Kidney epithelial cell (primary cell): Measurements from ENCODE around the gene ILF3. TPM values are rescaled to one million over a fixed set of nuclear protein-coding genes. Genes with fewer than 3 reads are reported as not detected.

ENCODE experiments used
- DNase-seq: peaks from one replicate; pipeline ENCODE4 v3.0.0-alpha.2; 2010; ENCODE audit warnings: low read depth
- H3K27me3 ChIP-seq: 2 replicates; pipeline ENCODE4 v1.6.0; 2011; ENCODE audit warnings: low read length; ENCODE audit not compliant: control insufficient read depth, insufficient read depth
- H3K36me3 ChIP-seq: 2 replicates; pipeline ENCODE4 v1.5.1; 2011; ENCODE audit warnings: low read length; ENCODE audit not compliant: control insufficient read depth, insufficient read depth
- H3K4me3 ChIP-seq: 2 replicates; pipeline ENCODE4 v1.5.1; 2011; ENCODE audit warnings: low read depth, mild to moderate bottlenecking, control low read depth, low read length
- CTCF ChIP-seq: IDR thresholded peaks from 2 replicates; pipeline ENCODE4 v1.5.1; 2011; ENCODE audit warnings: mild to moderate bottlenecking, moderate library complexity, low read length, control low read depth, inconsistent platforms; ENCODE audit not compliant: insufficient read depth, poor library complexity, severe bottlenecking
- total RNA-seq: library from RNA; depleted of rRNA; stranded (reverse); fragments of >200 nt; gene quantifications from 2 replicates; pipeline ENCODE4 v1.2.3, GENCODE V29; 2015

The ILF3 gene
- total RNA-seq, 1 donor from 2014 or later: 160 TPM

- Histone ChIP-seq H3K27me3 (no peaks in the 10 kb centered on the region), H3K4me3 (no peak overlapping the region), H3K36me3 (peaks cover 21% of the 10 kb centered on the region)
- TF ChIP-seq CTCF: no peak
- DNase-seq: no peak
Measured at GRCh38 chr19:10686193-10686592, 32.0 kb downstream of the ILF3 start.

- TF ChIP-seq CTCF: no peak
- H3K4me3 ChIP-seq: no peak overlapping the region
- H3K36me3 ChIP-seq: peaks cover 19% of the 10 kb centered on the region
- no peak for DNase-seq
- no peaks in the 10 kb centered on the region for H3K27me3 ChIP-seq
Measured at GRCh38 chr19:10686661-10687517, 32.7 kb downstream of the ILF3 start.

- Histone ChIP-seq H3K4me3 (no peak overlapping the region), H3K27me3 (no peaks in the 10 kb centered on the region), H3K36me3 (peaks cover 17% of the 10 kb centered on the region)
- no peak for DNase-seq
- TF ChIP-seq CTCF: no peak
Measured at GRCh38 chr19:10687518-10688288, 33.6 kb downstream of the ILF3 start.

DNA sequence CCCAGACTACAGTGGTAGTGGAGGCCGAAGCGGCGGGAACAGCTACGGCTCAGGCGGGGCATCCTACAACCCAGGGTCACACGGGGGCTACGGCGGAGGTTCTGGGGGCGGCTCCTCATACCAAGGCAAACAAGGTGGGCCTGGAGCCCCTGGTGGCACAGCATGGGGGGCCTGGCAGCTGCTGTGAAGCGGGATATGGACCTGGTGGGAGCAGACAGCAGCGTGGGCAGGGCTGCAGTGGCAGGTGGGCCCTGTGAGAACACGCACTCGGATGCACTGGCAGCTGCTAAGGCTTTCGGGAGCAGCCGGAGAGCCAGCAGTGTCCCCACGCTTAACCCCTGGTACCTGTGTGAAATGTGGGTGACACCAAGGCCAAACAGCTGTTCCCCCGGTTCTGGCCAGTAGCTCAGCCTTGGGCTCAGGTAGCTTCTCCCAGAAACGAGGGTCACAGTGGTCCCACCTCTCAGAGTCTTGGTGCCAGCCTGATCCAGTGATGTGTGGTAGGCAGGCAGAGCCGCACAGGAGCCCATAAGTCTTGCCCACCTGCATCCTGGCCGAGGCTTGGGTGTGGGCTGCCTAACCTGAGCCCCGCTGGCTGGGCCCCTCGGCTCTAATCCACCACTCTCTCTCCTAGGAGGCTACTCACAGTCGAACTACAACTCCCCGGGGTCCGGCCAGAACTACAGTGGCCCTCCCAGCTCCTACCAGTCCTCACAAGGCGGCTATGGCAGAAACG lies 34.6 kb downstream of the ILF3 start:
- H3K27me3 ChIP-seq: no peaks in the 10 kb centered on the region
- H3K4me3 ChIP-seq: no peak overlapping the region
- peaks cover 11% of the 10 kb centered on the region for H3K36me3 ChIP-seq
- no peak for DNase-seq
- no peak for TF ChIP-seq CTCF

DNA sequence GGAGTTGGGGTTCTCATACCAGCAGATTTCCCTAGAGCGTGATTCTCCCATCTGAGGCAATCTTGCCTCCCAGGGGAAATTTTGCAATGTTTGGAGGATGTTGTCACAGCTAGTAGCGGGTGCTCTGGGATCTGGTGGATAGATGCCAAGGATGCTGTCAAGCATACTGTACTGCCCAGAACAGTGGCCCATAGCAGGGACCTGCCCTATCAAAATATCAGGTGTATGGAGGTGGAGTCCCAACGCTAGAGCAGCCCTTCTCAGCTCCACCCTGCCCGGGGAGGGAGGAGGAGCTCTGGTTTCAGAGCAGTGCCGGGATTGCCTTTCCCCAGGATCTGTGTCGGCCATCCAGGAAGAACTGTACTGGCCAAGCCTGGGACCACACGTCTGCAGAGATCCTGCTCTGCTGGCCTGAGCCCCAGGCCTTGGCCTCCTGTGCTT lies 36.2 kb downstream of the ILF3 start:
- H3K36me3 ChIP-seq: peaks cover 10% of the 10 kb centered on the region
- no peak overlapping the region for H3K4me3 ChIP-seq
- H3K27me3 ChIP-seq: no peaks in the 10 kb centered on the region
- no peak for DNase-seq
- no peak for TF ChIP-seq CTCF
